B cell (primary cell): ENCODE measurements around the gene SWSAP1. TPM values are rescaled to one million over a fixed set of nuclear protein-coding genes. Genes with fewer than 3 reads are reported as not detected.

Source experiments
- ATAC-seq: fragments of 200-7000 bp; cut with Tn5 transposase; one replicate; pipeline ENCODE4 v1.10.0; 2021; ENCODE audit warnings: low read depth, mild to moderate bottlenecking, moderate number of reproducible peaks, moderate library complexity
- CTCF ChIA-PET: fragments of 350-600 bp; sonication (Branson Sonifier 250); formaldehyde crosslinking; loops from one replicate; lab custom pipeline; 2021; ENCODE audit warnings: antibody characterized with exemption, inconsistent platforms; lab: Charles Lee
- POLR2A ChIA-PET: fragments of 350-600 bp; sonication (Branson Sonifier 250); formaldehyde crosslinking; loops from one replicate; lab custom pipeline; 2021; ENCODE audit warnings: antibody characterized with exemption; lab: Charles Lee
- DNase-seq: peaks from one replicate; pipeline ENCODE4 v3.0.0; 2013
- H2AFZ ChIP-seq: 2 replicates; pipeline ENCODE4 v1.6.1; 2012; ENCODE audit warnings: mild to moderate bottlenecking, low read depth, low read length; ENCODE audit not compliant: insufficient read depth, poor library complexity, severe bottlenecking
- H3K27ac ChIP-seq, 2 donors: 1 replicate in 1 of 2; 2 replicates in 1 of 2; pipeline ENCODE4 v1.5.1; 2012 to 2013; ENCODE audit warnings: low read length in 2 of 2, mild to moderate bottlenecking in 2 of 2, moderate library complexity in 1 of 2
- H3K27me3 ChIP-seq, 4 experiments: fragments of 200-600 bp in 1 of 4; sonication (generic) in 1 of 4; replicated peaks in 1 of 4; 1 replicate in 2 of 4; 2 replicates in 2 of 4; pipeline versions ENCODE4 v1.6.1 to v1.7.0; 2013 to 2016; ENCODE audit warnings: low read length in 3 of 4, mild to moderate bottlenecking in 2 of 4, mixed read lengths in 1 of 4, moderate library complexity in 1 of 4; ENCODE audit not compliant: insufficient read depth in 4 of 4, control insufficient read depth in 3 of 4; ENCODE audit errors: control extremely low read depth in 1 of 4
- H3K36me3 ChIP-seq, 2 experiments: replicated peaks in 1 of 2; 1 replicate in 1 of 2; 2 replicates in 1 of 2; pipeline versions ENCODE4 v1.6.1 to v1.7.1; 2013; ENCODE audit warnings: low read length in 1 of 2; ENCODE audit not compliant: insufficient read depth in 2 of 2, control insufficient read depth in 1 of 2; ENCODE audit errors: control extremely low read depth in 1 of 2, extremely low read depth in 1 of 2
- H3K4me1 ChIP-seq, 2 donors: fragments of 200-600 bp in 1 of 2; sonication (generic) in 1 of 2; 1 replicate in 1 of 2; 2 replicates in 1 of 2; pipeline versions ENCODE4 v1.5.1 to v1.6.1; 2013 to 2017; ENCODE audit warnings: low read length in 2 of 2; ENCODE audit not compliant: control insufficient read depth in 2 of 2, insufficient read depth in 2 of 2
- H3K4me2 ChIP-seq: replicated peaks from 2 replicates; pipeline ENCODE3; 2012; ENCODE audit warnings: mild to moderate bottlenecking, low read depth, low read length; ENCODE audit not compliant: poor library complexity, severe bottlenecking
- H3K4me3 ChIP-seq, 5 experiments: fragments of 200-600 bp in 1 of 5; sonication (generic) in 1 of 5; 1 replicate in 3 of 5; 2 replicates in 2 of 5; pipeline versions ENCODE4 v1.5.1 to v1.7.0; 2011 to 2016; ENCODE audit warnings: low read length in 4 of 5, mild to moderate bottlenecking in 4 of 5, low read depth in 2 of 5, control low read depth in 1 of 5, moderate library complexity in 1 of 5; ENCODE audit not compliant: insufficient read depth in 1 of 5; ENCODE audit errors: control extremely low read depth in 1 of 5, extremely low read depth in 1 of 5
- H3K79me2 ChIP-seq: fragments of 200-600 bp; sonication (generic); one replicate; pipeline ENCODE4 v1.6.0; 2016; ENCODE audit warnings: low read length; ENCODE audit not compliant: control insufficient read depth, insufficient read depth
- H3K9ac ChIP-seq: fragments of 200-600 bp; sonication (generic); 2 replicates; pipeline ENCODE4 v1.6.1; 2017; ENCODE audit warnings: mild to moderate bottlenecking, low read length, moderate library complexity
- H3K9me3 ChIP-seq, 3 donors: one replicate each; pipeline versions ENCODE4 v1.6.1 to v1.7.1; 2013; ENCODE audit warnings: low read length in 2 of 3; ENCODE audit not compliant: control insufficient read depth in 2 of 3, insufficient read depth in 1 of 3; ENCODE audit errors: control extremely low read depth in 1 of 3
- H4K20me1 ChIP-seq: 2 replicates; pipeline ENCODE4 v1.6.0; 2012; ENCODE audit warnings: mild to moderate bottlenecking, low read length; ENCODE audit not compliant: insufficient read depth, control insufficient read depth, poor library complexity, severe bottlenecking
- H3K27ac Mint-ChIP-seq: one replicate; pipeline ENCODE4 v1.8.0; 2021; ENCODE audit warnings: mixed read lengths
- H3K27me3 Mint-ChIP-seq: one replicate; pipeline ENCODE4 v1.8.0; 2021; ENCODE audit warnings: mixed read lengths
- H3K4me1 Mint-ChIP-seq: one replicate; pipeline ENCODE4 v1.8.0; 2021; ENCODE audit warnings: mixed read lengths
- H3K4me3 Mint-ChIP-seq: one replicate; pipeline ENCODE4 v1.8.0; 2021; ENCODE audit warnings: mixed read lengths
- H3K9me3 Mint-ChIP-seq: one replicate; pipeline ENCODE4 v1.8.0; 2022; ENCODE audit warnings: mixed read lengths; ENCODE audit not compliant: insufficient read depth
- EZH2 ChIP-seq: IDR thresholded peaks from 2 replicates; pipeline ENCODE4 v1.6.1; 2012; ENCODE audit warnings: borderline replicate concordance, low read depth, mild to moderate bottlenecking, moderate library complexity, low read length; ENCODE audit not compliant: insufficient read depth, poor library complexity, severe bottlenecking
- WGBS: methylation state at CpG from one replicate; pipeline ENCODE4 v1.1.5; 2013; ENCODE audit warnings: missing lambda C conversion rate; ENCODE audit not compliant: insufficient coverage; 5-methylcytosine and 5-hydroxymethylcytosine counted together
- intact Hi-C: fragments of 100-400 bp; cut with micrococcal nuclease; formaldehyde crosslinking; loops from one replicate; pipeline ENCODE4 v1.10.0; 2022
- polyA plus RNA-seq: library from polyadenylated mRNA; depleted of rRNA; stranded (reverse); fragments of >200 nt; gene quantifications from 2 replicates; pipeline ENCODE4 v1.2.3, GENCODE V29; 2012
- total RNA-seq, 2 donors: library from RNA; stranded (reverse); fragments of 120-200 nt in 1 of 2; gene quantifications; 1 replicate in 1 of 2; 2 replicates in 1 of 2; pipeline versions ENCODE4 v1.2.3 to v1.2.4, GENCODE V29; 2013 to 2022
- TF ChIP-seq, protein P1 (sequence below): fragments of 200-600 bp; IDR thresholded peaks from one replicate; pipeline ENCODE4 v1.8.0; 2022; ENCODE audit warnings: antibody characterized with exemption, mild to moderate bottlenecking

The SWSAP1 gene
- total and polyA plus RNA-seq, 2 donors (not counting 1 experiment from before 2014, with no cell fraction given): 5.0 to 7.6 TPM

DNA sequence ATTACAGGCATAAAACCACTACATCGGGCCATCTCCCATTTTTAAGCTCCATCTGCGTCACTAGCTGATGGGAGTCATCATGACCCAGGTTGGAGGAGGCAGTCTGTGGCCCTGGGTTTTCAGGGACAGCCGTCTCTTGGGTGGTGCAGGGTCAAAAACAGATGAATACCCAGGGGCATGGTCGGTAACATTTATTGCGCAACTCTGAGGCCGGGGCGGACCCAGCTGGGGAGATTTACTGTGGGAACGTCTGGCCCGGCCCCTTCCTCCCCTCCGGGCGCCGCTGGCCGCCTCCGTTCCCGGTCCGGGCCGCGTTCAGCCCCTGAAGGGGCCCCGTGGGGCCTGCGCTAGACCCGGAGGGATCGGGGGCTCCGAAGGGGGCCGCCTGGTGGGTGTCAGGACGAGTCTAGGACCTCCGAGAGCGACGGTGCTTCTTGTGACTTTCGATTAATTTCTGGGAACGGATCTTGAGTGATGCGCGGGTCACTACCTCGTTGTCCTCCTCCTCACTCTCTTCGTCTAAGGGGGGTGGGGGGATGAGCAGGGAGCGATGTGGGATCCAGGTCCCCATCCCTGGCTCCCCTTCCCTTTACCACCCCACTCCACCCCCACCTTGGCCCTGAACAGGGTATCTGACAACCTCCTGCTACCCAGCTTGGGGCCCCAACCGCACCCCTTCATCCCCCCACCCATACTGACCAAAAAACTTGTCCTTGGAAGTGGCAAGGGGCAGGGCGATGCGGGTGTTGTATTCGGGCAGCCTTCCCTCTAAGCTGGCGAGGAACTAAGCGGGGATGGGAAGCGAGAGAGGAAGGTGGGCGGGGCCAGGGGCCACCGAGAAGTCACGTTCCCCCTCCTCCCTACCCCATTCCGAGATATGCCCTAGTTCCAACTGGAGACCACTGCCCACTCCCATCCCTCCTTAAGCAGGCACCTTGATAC is 46.2 kb downstream of the SWSAP1 start:
- H3K9me3 Mint-ChIP-seq: no peaks in the 10 kb centered on the region
- Histone ChIP-seq H3K79me2 (no peaks in the 10 kb centered on the region), H2AFZ (peak overlapping the region; percentile 69), H4K20me1 (no peaks in the 10 kb centered on the region), H3K27ac (no peak overlapping the region), H3K4me2 (peak overlapping the region; percentile 76), H3K9ac (peak overlapping the region; percentile 54), H3K27me3 (peaks cover 0 to 50% (median 24%) of the 10 kb centered on the region in 4 experiments), H3K4me3 (peak overlapping the region in 4 of 5 experiments; percentile 31 to 57 (median 44)), H3K4me1 (peaks cover 55 to 61% of the 10 kb centered on the region in 2 donors), H3K36me3 (no peaks in the 10 kb centered on the region), H3K9me3 (peaks cover 0 to 45% (median 0%) of the 10 kb centered on the region in 3 donors)
- ChIA-PET CTCF (interaction anchor here (1.2 to 5.4 kb wide), 6 partner anchors 14 to 62 kb away, joined by 3 to 41 read pairs (median 12); partner anchors contain the start of genes EPOR, ODAD3 and PRKCSH), POLR2A (interaction anchor here (0.6 to 3.0 kb wide), 8 partner anchors 11 to 46 kb away, joined by 3 to 16 read pairs (median 8); partner anchors contain the start of genes ODAD3, PRKCSH and SWSAP1)
- TF ChIP-seq, protein P1, sequence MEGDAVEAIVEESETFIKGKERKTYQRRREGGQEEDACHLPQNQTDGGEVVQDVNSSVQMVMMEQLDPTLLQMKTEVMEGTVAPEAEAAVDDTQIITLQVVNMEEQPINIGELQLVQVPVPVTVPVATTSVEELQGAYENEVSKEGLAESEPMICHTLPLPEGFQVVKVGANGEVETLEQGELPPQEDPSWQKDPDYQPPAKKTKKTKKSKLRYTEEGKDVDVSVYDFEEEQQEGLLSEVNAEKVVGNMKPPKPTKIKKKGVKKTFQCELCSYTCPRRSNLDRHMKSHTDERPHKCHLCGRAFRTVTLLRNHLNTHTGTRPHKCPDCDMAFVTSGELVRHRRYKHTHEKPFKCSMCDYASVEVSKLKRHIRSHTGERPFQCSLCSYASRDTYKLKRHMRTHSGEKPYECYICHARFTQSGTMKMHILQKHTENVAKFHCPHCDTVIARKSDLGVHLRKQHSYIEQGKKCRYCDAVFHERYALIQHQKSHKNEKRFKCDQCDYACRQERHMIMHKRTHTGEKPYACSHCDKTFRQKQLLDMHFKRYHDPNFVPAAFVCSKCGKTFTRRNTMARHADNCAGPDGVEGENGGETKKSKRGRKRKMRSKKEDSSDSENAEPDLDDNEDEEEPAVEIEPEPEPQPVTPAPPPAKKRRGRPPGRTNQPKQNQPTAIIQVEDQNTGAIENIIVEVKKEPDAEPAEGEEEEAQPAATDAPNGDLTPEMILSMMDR: no peak
- TF ChIP-seq EZH2: no peak
- peaks cover 18% of the 10 kb centered on the region for H3K27me3 Mint-ChIP-seq
- no peak for ATAC-seq
- peak overlapping the region; percentile 61 for H3K27ac Mint-ChIP-seq
- intact Hi-C loops: loop anchor here (5.0 kb wide), 2 partner anchors 162 to 373 kb away; no protein-coding TSS in a partner anchor
- peak overlapping the region; percentile 84 for H3K4me3 Mint-ChIP-seq
- peak; percentile 64 for DNase-seq
- whole genome bisulfite sequencing: under 1% methylated on average over 25 of the region's 46 CpGs
- peaks cover 52% of the 10 kb centered on the region for H3K4me1 Mint-ChIP-seq
